ENCODE data around the gene RALGAPA2.

Gene RALGAPA2

GRCh38 chr20:20435453-20435852 lies 277.0 kb downstream of the RALGAPA2 start:
- no peak for DNase-seq (ENCODE audit: extremely low read depth, low read depth)
- no peak for TF ChIP-seq CTCF (IDR thresholded peaks at IDR 0.05; ENCODE audit: low read depth, low read length)

GRCh38 chr20:20432618-20433286 lies 279.7 kb downstream of the RALGAPA2 start:
- no peak for TF ChIP-seq CTCF (IDR thresholded peaks at IDR 0.05; ENCODE audit: low read depth, low read length)
- no peak for DNase-seq (ENCODE audit: extremely low read depth, low read depth)

- DNase-seq (ENCODE audit: extremely low read depth, low read depth) = no peak
These were observed 282.4 kb downstream of the RALGAPA2 start for GRCh38 chr20:20430066-20430465.

GRCh38 chr20:20428067-20428466 lies 284.4 kb downstream of the RALGAPA2 start:
- TF ChIP-seq CTCF (IDR thresholded peaks at IDR 0.05; ENCODE audit: low read depth, low read length) = no peak
- DNase-seq (ENCODE audit: extremely low read depth, low read depth) = no peak

More at GRCh38 chr20:20430066-20430465, 282.4 kb downstream of the RALGAPA2 start:
- TF ChIP-seq CTCF (IDR thresholded peaks at IDR 0.05; ENCODE audit: low read depth, low read length) = no peak

GRCh38 chr20:20427227-20427864 lies 285.1 kb downstream of the RALGAPA2 start:
- TF ChIP-seq CTCF (IDR thresholded peaks at IDR 0.05; ENCODE audit: low read depth, low read length) = no peak
- DNase-seq (ENCODE audit: extremely low read depth, low read depth) = no peak

- DNase-seq (ENCODE audit: extremely low read depth, low read depth) = no peak
- no peak for TF ChIP-seq CTCF (IDR thresholded peaks at IDR 0.05; ENCODE audit: low read depth, low read length)
These were observed 285.9 kb downstream of the RALGAPA2 start for GRCh38 chr20:20426655-20426907.

GRCh38 chr20:20425823-20426654 lies 286.4 kb downstream of the RALGAPA2 start:
- no peak for DNase-seq (ENCODE audit: extremely low read depth, low read depth)
- TF ChIP-seq CTCF (IDR thresholded peaks at IDR 0.05; ENCODE audit: low read depth, low read length) = no peak
